KMS-11 (cell line): ENCODE results near the gene DHRS9.

ENCODE experiments used
- H2AFZ ChIP-seq: fragments of 200-600 bp; sonication (generic); 2 replicates; pipeline ENCODE4 v1.6.1; 2016; ENCODE audit warnings: antibody characterized with exemption, mixed run types, low read depth
- H3K27ac ChIP-seq: fragments of 200-600 bp; sonication (generic); 2 replicates; pipeline ENCODE4 v1.6.1; 2016; ENCODE audit warnings: mild to moderate bottlenecking, mixed run types
- H3K27me3 ChIP-seq: fragments of 200-600 bp; sonication (generic); 2 replicates; pipeline ENCODE4 v1.6.1; 2017; ENCODE audit warnings: mild to moderate bottlenecking, low read depth, mixed run types, moderate library complexity; ENCODE audit not compliant: insufficient read depth
- H3K36me3 ChIP-seq: fragments of 200-600 bp; sonication (generic); 2 replicates; pipeline ENCODE4 v1.6.1; 2017; ENCODE audit warnings: mild to moderate bottlenecking, mixed run types; ENCODE audit not compliant: insufficient read depth
- H3K4me1 ChIP-seq: fragments of 200-600 bp; sonication (generic); 2 replicates; pipeline ENCODE4 v1.6.1; 2016; ENCODE audit warnings: mild to moderate bottlenecking, low read depth, mixed run types; ENCODE audit not compliant: poor library complexity, severe bottlenecking
- H3K4me2 ChIP-seq: fragments of 200-600 bp; sonication (generic); 2 replicates; pipeline ENCODE4 v1.7.0; 2016; ENCODE audit warnings: mild to moderate bottlenecking, mixed run types
- H3K4me3 ChIP-seq: fragments of 200-600 bp; sonication (generic); IDR thresholded peaks from 2 replicates; pipeline ENCODE4 v1.6.1; 2017; ENCODE audit warnings: low read depth, low read length, mixed read lengths; ENCODE audit not compliant: insufficient read depth
- H3K79me2 ChIP-seq: fragments of 200-600 bp; sonication (generic); 2 replicates; pipeline ENCODE4 v1.6.1; 2016; ENCODE audit warnings: low read depth, mixed run types; ENCODE audit not compliant: insufficient read depth
- H3K9ac ChIP-seq: fragments of 200-600 bp; sonication (generic); 2 replicates; pipeline ENCODE4 v1.6.1; 2016; ENCODE audit warnings: mild to moderate bottlenecking, mixed run types
- H4K20me1 ChIP-seq: fragments of 200-600 bp; sonication (generic); 2 replicates; pipeline ENCODE4 v1.6.1; 2016; ENCODE audit warnings: mild to moderate bottlenecking, mixed run types; ENCODE audit not compliant: insufficient read depth
- TF ChIP-seq, protein P1 (sequence below): fragments of 200-600 bp; sonication (generic); conservative IDR thresholded peaks from 2 replicates; pipeline ENCODE4 v1.6.1; 2017; ENCODE audit warnings: low read depth, mild to moderate bottlenecking, antibody characterized with exemption, low read length, moderate library complexity, mixed read lengths

Gene DHRS9

DNA sequence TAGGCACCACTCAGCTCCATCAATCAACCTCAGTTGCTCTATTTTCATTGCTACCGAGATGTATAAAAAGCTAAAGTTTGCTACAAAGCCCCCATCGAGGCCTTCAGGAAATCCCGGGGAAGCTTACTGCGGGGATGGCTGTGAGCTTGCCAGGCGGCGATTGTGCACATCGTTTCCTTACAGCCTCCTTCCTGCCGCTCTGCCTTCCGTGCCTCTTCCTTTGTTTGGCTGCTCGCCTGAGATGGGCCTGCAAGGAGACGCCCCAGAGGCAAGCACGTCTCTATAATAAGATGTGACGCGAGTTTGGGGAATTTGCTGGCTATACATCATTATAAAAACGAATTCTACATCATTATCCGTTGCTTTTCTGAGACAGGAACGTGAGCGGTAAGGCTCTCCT lies 41.6 kb downstream of the DHRS9 start:
- TF ChIP-seq, protein P1, sequence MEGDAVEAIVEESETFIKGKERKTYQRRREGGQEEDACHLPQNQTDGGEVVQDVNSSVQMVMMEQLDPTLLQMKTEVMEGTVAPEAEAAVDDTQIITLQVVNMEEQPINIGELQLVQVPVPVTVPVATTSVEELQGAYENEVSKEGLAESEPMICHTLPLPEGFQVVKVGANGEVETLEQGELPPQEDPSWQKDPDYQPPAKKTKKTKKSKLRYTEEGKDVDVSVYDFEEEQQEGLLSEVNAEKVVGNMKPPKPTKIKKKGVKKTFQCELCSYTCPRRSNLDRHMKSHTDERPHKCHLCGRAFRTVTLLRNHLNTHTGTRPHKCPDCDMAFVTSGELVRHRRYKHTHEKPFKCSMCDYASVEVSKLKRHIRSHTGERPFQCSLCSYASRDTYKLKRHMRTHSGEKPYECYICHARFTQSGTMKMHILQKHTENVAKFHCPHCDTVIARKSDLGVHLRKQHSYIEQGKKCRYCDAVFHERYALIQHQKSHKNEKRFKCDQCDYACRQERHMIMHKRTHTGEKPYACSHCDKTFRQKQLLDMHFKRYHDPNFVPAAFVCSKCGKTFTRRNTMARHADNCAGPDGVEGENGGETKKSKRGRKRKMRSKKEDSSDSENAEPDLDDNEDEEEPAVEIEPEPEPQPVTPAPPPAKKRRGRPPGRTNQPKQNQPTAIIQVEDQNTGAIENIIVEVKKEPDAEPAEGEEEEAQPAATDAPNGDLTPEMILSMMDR: no peak
- Histone ChIP-seq H2AFZ (no peak overlapping the region), H3K4me1 (peaks cover 18% of the 10 kb centered on the region)

DNA sequence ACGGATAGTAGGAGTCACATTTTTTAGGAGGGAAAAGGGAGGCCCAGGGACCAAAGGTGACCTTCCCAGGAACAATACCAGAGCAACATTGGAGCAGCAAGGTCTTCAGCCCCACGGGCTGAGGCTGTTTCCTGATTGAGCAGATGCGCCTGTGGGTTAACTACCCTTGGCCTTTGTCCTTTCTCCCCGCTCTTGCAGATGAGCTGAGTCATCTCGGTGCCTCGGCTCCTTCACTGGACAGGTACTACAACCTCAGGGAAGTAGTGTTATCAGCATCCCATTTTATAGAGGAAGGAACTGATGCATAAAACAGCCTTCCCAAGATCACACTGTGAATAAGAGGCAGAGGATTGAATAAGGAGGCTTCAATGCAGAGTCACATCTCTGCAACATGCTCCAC lies 43.5 kb downstream of the DHRS9 start:
- Histone ChIP-seq H3K36me3 (no peaks in the 10 kb centered on the region), H4K20me1 (no peaks in the 10 kb centered on the region), H3K27me3 (no peaks in the 10 kb centered on the region), H3K4me2 (no peak overlapping the region), H3K27ac (no peak overlapping the region), H2AFZ (no peak overlapping the region), H3K79me2 (no peaks in the 10 kb centered on the region), H3K4me3 (no peak overlapping the region), H3K4me1 (peaks cover 5% of the 10 kb centered on the region), H3K9ac (no peak overlapping the region)
- TF ChIP-seq, protein P1: no peak

More for the DNA sequence above, 41.6 kb downstream of the DHRS9 start:
- H3K36me3 ChIP-seq: no peaks in the 10 kb centered on the region
- H3K4me2 ChIP-seq: no peak overlapping the region
- no peak overlapping the region for H3K4me3 ChIP-seq
- H3K79me2 ChIP-seq: no peaks in the 10 kb centered on the region
- H3K9ac ChIP-seq: no peak overlapping the region
- H4K20me1 ChIP-seq: no peaks in the 10 kb centered on the region
- no peaks in the 10 kb centered on the region for H3K27me3 ChIP-seq
- H3K27ac ChIP-seq: no peak overlapping the region

DNA sequence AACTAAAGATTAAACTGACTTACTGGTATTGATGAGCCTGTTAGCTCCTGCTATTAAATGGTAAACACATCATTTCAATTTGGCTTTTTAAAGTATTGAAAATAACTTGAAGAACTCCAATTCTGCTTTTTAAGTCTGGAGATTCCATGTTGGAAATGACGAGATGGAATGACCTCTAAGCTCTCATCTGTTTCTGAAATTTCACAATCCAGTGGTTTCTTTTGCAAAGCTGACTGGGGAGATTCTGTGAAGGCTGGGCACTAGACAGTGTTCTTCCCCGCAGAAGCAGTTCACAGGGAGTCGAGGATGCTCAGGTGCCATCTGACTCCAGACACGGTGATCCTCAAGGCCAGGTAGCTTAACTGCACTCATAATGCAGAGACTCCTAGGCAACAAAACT lies 44.7 kb downstream of the DHRS9 start:
- Histone ChIP-seq H3K79me2 (no peaks in the 10 kb centered on the region), H3K36me3 (no peaks in the 10 kb centered on the region), H3K27me3 (no peaks in the 10 kb centered on the region), H3K4me3 (no peak overlapping the region), H4K20me1 (no peaks in the 10 kb centered on the region), H3K9ac (no peak overlapping the region), H2AFZ (no peak overlapping the region), H3K4me2 (no peak overlapping the region), H3K27ac (no peak overlapping the region), H3K4me1 (no peaks in the 10 kb centered on the region)
- TF ChIP-seq, protein P1: no peak

DNA sequence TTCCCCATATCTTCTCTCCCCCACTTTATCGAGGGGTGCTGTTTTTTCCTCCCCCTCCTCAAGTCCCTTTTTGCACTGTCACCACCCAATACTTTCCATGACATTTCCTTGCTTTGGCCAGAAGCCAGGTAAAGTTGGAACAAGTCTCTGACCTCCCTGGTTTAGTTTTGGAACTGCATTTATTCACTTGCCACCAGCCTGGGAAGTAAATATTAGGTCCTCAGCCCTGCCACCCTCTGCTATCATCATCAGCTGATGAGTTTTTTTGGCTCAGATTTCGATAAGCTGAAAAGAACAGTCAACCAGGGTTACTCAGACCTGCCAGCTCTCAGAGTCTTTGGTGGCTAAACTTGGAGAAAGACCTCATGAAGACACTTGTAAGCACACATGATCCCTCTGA lies 47.0 kb downstream of the DHRS9 start:
- H3K27ac ChIP-seq: no peak overlapping the region
- H3K9ac ChIP-seq: no peak overlapping the region
- H3K27me3 ChIP-seq: no peaks in the 10 kb centered on the region
- H3K36me3 ChIP-seq: no peaks in the 10 kb centered on the region
- no peak overlapping the region for H3K4me3 ChIP-seq
- H2AFZ ChIP-seq: no peak overlapping the region
- H4K20me1 ChIP-seq: no peaks in the 10 kb centered on the region
- H3K79me2 ChIP-seq: no peaks in the 10 kb centered on the region
- TF ChIP-seq, protein P1: no peak
- H3K4me1 ChIP-seq: no peaks in the 10 kb centered on the region
- H3K4me2 ChIP-seq: no peak overlapping the region

DNA sequence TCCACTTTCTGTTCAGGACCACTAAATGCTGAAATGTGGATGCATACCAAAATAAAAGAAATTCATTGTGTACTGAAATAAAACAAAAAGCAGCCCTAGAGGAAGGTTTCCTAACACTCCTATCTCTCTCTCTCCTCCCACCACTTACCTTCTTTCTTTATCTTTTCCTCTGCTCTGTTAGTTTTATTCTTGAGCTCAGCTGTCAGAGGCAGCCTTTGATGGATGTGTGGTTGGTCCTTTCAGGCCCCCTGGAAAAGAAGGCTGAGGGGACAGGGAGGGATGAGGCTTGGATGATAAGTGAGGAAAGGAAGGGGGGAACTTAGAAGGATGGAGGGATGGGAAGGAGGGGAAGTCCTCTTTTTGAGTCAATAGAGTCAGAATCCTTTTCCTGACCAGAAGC lies 47.6 kb downstream of the DHRS9 start:
- H3K4me2 ChIP-seq: no peak overlapping the region
- no peak overlapping the region for H2AFZ ChIP-seq
- H4K20me1 ChIP-seq: no peaks in the 10 kb centered on the region
- no peaks in the 10 kb centered on the region for H3K4me1 ChIP-seq
- no peaks in the 10 kb centered on the region for H3K36me3 ChIP-seq
- TF ChIP-seq, protein P1: no peak
- no peaks in the 10 kb centered on the region for H3K79me2 ChIP-seq
- no peaks in the 10 kb centered on the region for H3K27me3 ChIP-seq
- H3K27ac ChIP-seq: no peak overlapping the region
- H3K9ac ChIP-seq: no peak overlapping the region
- no peak overlapping the region for H3K4me3 ChIP-seq
